Measurements from ENCODE around the gene HMX1. TPM values are rescaled to one million over a fixed set of nuclear protein-coding genes. Genes with fewer than 3 reads are reported as not detected.

Gene HMX1
- polyA plus RNA-seq, 1 of the 3 experiments (the other 2 are of a cell fraction): 0.20 TPM

DNA sequence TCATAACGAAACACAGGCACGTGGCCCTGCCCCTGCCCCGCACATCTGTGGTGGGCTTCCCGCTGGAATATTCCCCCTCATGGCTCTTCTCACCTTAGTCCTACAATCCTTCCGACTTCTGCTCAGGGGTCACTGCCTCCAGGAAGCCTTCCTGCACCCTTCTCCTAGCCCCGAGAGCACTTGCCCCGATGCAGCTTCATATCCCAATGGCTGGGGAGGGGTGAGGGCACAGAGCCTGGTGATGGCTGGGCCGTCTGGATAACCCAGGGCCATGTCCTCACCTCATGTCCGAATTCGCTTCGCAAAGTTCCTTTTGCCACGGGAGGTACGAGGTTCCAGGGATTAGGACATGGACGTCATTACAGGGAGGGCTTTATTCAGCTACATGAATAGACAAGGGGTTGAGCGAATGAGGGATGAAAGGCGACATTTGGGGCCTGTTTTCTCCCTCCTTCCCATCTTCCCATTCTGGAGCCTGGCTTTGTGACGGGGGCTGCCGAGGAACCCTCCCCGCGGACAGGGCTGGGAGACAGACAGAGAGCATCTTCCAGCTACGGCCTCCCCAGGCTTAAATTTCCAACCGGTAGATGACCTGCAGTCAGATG, 35.5 kb upstream of the HMX1 start:
- POLR2A ChIA-PET: no interaction called here
- H3K27ac ChIP-seq (ENCODE audit: low read depth in 2 of 2, low read length in 1 of 2): no peak overlapping the region
- H4K20me1 ChIP-seq (ENCODE audit: insufficient read depth): no peaks in the 10 kb centered on the region
- CTCF ChIA-PET: interaction anchor here (1.4 to 3.0 kb wide), 2 partner anchors 11 to 300 kb away, joined by 4 to 15 read pairs; no protein-coding TSS in a partner anchor
- H3K27me3 ChIP-seq (ENCODE audit: insufficient read depth): no peaks in the 10 kb centered on the region
- H3K9me3 ChIP-seq: no peaks in the 10 kb centered on the region
- 55% methylated on average over 19 of the region's 22 CpGs for WGBS (ENCODE audit: low lambda C conversion rate)
- TF ChIP-seq, protein P1, sequence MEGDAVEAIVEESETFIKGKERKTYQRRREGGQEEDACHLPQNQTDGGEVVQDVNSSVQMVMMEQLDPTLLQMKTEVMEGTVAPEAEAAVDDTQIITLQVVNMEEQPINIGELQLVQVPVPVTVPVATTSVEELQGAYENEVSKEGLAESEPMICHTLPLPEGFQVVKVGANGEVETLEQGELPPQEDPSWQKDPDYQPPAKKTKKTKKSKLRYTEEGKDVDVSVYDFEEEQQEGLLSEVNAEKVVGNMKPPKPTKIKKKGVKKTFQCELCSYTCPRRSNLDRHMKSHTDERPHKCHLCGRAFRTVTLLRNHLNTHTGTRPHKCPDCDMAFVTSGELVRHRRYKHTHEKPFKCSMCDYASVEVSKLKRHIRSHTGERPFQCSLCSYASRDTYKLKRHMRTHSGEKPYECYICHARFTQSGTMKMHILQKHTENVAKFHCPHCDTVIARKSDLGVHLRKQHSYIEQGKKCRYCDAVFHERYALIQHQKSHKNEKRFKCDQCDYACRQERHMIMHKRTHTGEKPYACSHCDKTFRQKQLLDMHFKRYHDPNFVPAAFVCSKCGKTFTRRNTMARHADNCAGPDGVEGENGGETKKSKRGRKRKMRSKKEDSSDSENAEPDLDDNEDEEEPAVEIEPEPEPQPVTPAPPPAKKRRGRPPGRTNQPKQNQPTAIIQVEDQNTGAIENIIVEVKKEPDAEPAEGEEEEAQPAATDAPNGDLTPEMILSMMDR (IDR thresholded peaks at IDR 0.05): no peak
- TF ChIP-seq RFX5 (IDR thresholded peaks at IDR 0.05; ENCODE audit: low read length): no peak
- TF ChIP-seq FOXJ3 (CRISPR knock-in tag; IDR thresholded peaks at IDR 0.05): no peak
- TF ChIP-seq, protein P2, sequence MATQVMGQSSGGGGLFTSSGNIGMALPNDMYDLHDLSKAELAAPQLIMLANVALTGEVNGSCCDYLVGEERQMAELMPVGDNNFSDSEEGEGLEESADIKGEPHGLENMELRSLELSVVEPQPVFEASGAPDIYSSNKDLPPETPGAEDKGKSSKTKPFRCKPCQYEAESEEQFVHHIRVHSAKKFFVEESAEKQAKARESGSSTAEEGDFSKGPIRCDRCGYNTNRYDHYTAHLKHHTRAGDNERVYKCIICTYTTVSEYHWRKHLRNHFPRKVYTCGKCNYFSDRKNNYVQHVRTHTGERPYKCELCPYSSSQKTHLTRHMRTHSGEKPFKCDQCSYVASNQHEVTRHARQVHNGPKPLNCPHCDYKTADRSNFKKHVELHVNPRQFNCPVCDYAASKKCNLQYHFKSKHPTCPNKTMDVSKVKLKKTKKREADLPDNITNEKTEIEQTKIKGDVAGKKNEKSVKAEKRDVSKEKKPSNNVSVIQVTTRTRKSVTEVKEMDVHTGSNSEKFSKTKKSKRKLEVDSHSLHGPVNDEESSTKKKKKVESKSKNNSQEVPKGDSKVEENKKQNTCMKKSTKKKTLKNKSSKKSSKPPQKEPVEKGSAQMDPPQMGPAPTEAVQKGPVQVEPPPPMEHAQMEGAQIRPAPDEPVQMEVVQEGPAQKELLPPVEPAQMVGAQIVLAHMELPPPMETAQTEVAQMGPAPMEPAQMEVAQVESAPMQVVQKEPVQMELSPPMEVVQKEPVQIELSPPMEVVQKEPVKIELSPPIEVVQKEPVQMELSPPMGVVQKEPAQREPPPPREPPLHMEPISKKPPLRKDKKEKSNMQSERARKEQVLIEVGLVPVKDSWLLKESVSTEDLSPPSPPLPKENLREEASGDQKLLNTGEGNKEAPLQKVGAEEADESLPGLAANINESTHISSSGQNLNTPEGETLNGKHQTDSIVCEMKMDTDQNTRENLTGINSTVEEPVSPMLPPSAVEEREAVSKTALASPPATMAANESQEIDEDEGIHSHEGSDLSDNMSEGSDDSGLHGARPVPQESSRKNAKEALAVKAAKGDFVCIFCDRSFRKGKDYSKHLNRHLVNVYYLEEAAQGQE (IDR thresholded peaks at IDR 0.05; ENCODE audit: low read depth, low read length): no peak
- peaks cover 0 to 10% of the 10 kb centered on the region in 2 experiments; a peak in 1 of 4 replicates for H3K4me1 ChIP-seq (ENCODE audit: control insufficient read depth in 1 of 2, insufficient read depth in 2 of 2, low read depth in 1 of 2, low read length in 1 of 2)
- no peak overlapping the region for H3K9ac ChIP-seq
- H3K9me2 ChIP-seq: no peaks in the 10 kb centered on the region
- H3K4me3 ChIP-seq (ENCODE audit: low read depth in 2 of 2, low read length in 1 of 2): no peak overlapping the region
- no peak overlapping the region for H2AFZ ChIP-seq (ENCODE audit: low read depth)
- DNase-seq: peak; percentile 18
- H3K4me2 ChIP-seq: no peak overlapping the region
- H3K36me3 ChIP-seq (replicated peaks in 1 of 2; ENCODE audit: control insufficient read depth in 1 of 2, insufficient read depth in 2 of 2, low read length in 1 of 2): no peaks in the 10 kb centered on the region
- no peaks in the 10 kb centered on the region for H3F3A ChIP-seq (replicated peaks; ENCODE audit: insufficient read depth)
- no peaks in the 10 kb centered on the region for H3K79me2 ChIP-seq (ENCODE audit: insufficient read depth)

DNA sequence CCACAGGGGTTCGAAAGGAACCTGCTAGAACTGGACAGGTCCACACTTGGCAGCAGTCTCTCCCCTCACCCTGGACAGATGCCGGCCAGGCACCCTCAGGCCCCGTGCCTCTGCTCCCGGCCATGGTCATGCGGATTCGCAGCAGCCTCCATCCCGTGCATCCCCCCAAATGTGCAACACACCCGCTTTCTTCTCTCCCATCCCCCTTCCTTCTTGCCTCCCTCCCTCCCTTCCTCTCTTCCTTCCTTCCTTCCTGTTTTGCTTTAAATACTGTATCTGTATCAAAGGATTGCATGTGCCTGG, 35.0 kb upstream of the HMX1 start:
- peaks cover 0 to 6% of the 10 kb centered on the region in 2 experiments; a peak in 1 of 4 replicates for H3K4me1 ChIP-seq (ENCODE audit: control insufficient read depth in 1 of 2, insufficient read depth in 2 of 2, low read depth in 1 of 2, low read length in 1 of 2)
- H2AFZ ChIP-seq (ENCODE audit: low read depth): no peak overlapping the region
- ChIA-PET POLR2A (no interaction called here), CTCF (interaction anchor here (1.3 to 1.4 kb wide), 2 partner anchors 11 to 299 kb away, joined by 4 to 9 read pairs; no protein-coding TSS in a partner anchor)
- TF ChIP-seq FOXM1 (IDR thresholded peaks at IDR 0.05; ENCODE audit: low read depth): no peak
- no peak for TF ChIP-seq GATA2 (CRISPR knock-in tag; IDR thresholded peaks at IDR 0.05)
- no peak for TF ChIP-seq RXRA (IDR thresholded peaks at IDR 0.05; ENCODE audit: borderline replicate concordance, low read depth)
- no peak for TF ChIP-seq NFIC (IDR thresholded peaks at IDR 0.05; ENCODE audit: borderline replicate concordance)
- no peak for TF ChIP-seq EP300 (IDR thresholded peaks at IDR 0.05; ENCODE audit: borderline replicate concordance in 1 of 2, low read depth in 1 of 2, low read length in 1 of 2)
- TF ChIP-seq NRF1 (IDR thresholded peaks at IDR 0.05; ENCODE audit: low read depth, low read length): no peak
- no peak for TF ChIP-seq TAF1 (IDR thresholded peaks at IDR 0.05; ENCODE audit: borderline replicate concordance, low read depth, low read length)
- TF ChIP-seq RFX5 (IDR thresholded peaks at IDR 0.05; ENCODE audit: low read length): no peak
- TF ChIP-seq EZH2phosphoT487 (IDR thresholded peaks at IDR 0.05; ENCODE audit: borderline replicate concordance, low read depth): no peak
- no peak for TF ChIP-seq SIN3A (IDR thresholded peaks at IDR 0.05; ENCODE audit: borderline replicate concordance, low read depth, low read length)
- TF ChIP-seq, protein P3, sequence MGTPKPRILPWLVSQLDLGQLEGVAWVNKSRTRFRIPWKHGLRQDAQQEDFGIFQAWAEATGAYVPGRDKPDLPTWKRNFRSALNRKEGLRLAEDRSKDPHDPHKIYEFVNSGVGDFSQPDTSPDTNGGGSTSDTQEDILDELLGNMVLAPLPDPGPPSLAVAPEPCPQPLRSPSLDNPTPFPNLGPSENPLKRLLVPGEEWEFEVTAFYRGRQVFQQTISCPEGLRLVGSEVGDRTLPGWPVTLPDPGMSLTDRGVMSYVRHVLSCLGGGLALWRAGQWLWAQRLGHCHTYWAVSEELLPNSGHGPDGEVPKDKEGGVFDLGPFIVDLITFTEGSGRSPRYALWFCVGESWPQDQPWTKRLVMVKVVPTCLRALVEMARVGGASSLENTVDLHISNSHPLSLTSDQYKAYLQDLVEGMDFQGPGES (IDR thresholded peaks at IDR 0.05; ENCODE audit: low read depth, low read length): no peak
- no peaks in the 10 kb centered on the region for H4K20me1 ChIP-seq (ENCODE audit: insufficient read depth)
- no peak overlapping the region for H3K4me2 ChIP-seq
- no peak overlapping the region for H3K4me3 ChIP-seq (ENCODE audit: low read depth in 2 of 2, low read length in 1 of 2)
- no peaks in the 10 kb centered on the region for H3K79me2 ChIP-seq (ENCODE audit: insufficient read depth)
- H3K9me2 ChIP-seq: no peaks in the 10 kb centered on the region
- peak; percentile 26 for DNase-seq
- H3K27me3 ChIP-seq (ENCODE audit: insufficient read depth): no peaks in the 10 kb centered on the region
- no peaks in the 10 kb centered on the region for H3K9me3 ChIP-seq
- H3K36me3 ChIP-seq (replicated peaks in 1 of 2; ENCODE audit: control insufficient read depth in 1 of 2, insufficient read depth in 2 of 2, low read length in 1 of 2): no peaks in the 10 kb centered on the region
- H3K27ac ChIP-seq (ENCODE audit: low read depth in 2 of 2, low read length in 1 of 2): no peak overlapping the region
- WGBS (ENCODE audit: low lambda C conversion rate): 57% methylated on average over 8 of the region's 8 CpGs
- H3K9ac ChIP-seq: no peak overlapping the region
- H3F3A ChIP-seq (replicated peaks; ENCODE audit: insufficient read depth): no peaks in the 10 kb centered on the region

Measured in SK-N-SH (cell line).